WTC11 (cell line): Measurements from ENCODE around the gene ARHGAP19. TPM values are rescaled to one million over a fixed set of nuclear protein-coding genes. Genes with fewer than 3 reads are reported as not detected.

ENCODE experiments used
- ATAC-seq: fragments of 200-7000 bp; cut with Tn5 transposase; 2 replicates; pipeline ENCODE4 v1.10.0; 2021; ENCODE audit warnings: mild to moderate bottlenecking, moderate library complexity
- CTCF ChIA-PET: fragments of 300-600 bp; sonication (Branson Sonifier 250); formaldehyde crosslinking; loops from one replicate; lab custom pipeline; 2021; ENCODE audit warnings: antibody characterized with exemption; lab: Charles Lee
- POLR2A ChIA-PET: fragments of 350-600 bp; sonication (Branson Sonifier 250); formaldehyde crosslinking; loops from one replicate; lab custom pipeline; 2021; ENCODE audit warnings: antibody characterized with exemption; lab: Charles Lee
- DNase-seq: peaks from one replicate; pipeline ENCODE4 v3.0.0; 2021; ENCODE audit warnings: low spot score
- H3K27ac Mint-ChIP-seq: 2 replicates; pipeline ENCODE4 v1.8.0; 2021; ENCODE audit warnings: mixed read lengths
- H3K27me3 Mint-ChIP-seq: 2 replicates; pipeline ENCODE4 v1.8.0; 2021; ENCODE audit warnings: low read depth, mild to moderate bottlenecking, moderate library complexity, mixed read lengths
- H3K36me3 Mint-ChIP-seq: 2 replicates; pipeline ENCODE4 v1.8.0; 2021; ENCODE audit warnings: mixed read lengths
- H3K4me1 Mint-ChIP-seq: 2 replicates; pipeline ENCODE4 v1.8.0; 2022; ENCODE audit warnings: mixed read lengths
- H3K4me3 Mint-ChIP-seq: 2 replicates; pipeline ENCODE4 v1.8.0; 2021; ENCODE audit warnings: mild to moderate bottlenecking, moderate library complexity, mixed read lengths
- H3K9me3 Mint-ChIP-seq: 2 replicates; pipeline ENCODE4 v1.8.0; 2021; ENCODE audit warnings: mixed read lengths
- CBFB ChIP-seq: sonication (generic); formaldehyde crosslinking; IDR thresholded peaks from 2 replicates; pipeline ENCODE4 v1.8.1; 2022; ENCODE audit warnings: mild to moderate bottlenecking, low read depth, missing genetic modification reagents
- CREM ChIP-seq: sonication (generic); formaldehyde crosslinking; IDR thresholded peaks from 2 replicates; pipeline ENCODE4 v1.8.1; 2022; ENCODE audit warnings: mild to moderate bottlenecking, missing genetic modification reagents, moderate library complexity
- E2F5 ChIP-seq: sonication (generic); formaldehyde crosslinking; IDR thresholded peaks from 2 replicates; pipeline ENCODE4 v1.8.1; 2022; ENCODE audit warnings: mild to moderate bottlenecking, moderate library complexity, missing genetic modification reagents
- ESRRA ChIP-seq: sonication (generic); formaldehyde crosslinking; IDR thresholded peaks from 2 replicates; pipeline ENCODE4 v1.8.1; 2022; ENCODE audit warnings: mild to moderate bottlenecking, missing genetic modification reagents, borderline replicate concordance
- ETV6 ChIP-seq: sonication (generic); formaldehyde crosslinking; IDR thresholded peaks from 2 replicates; pipeline ENCODE4 v1.8.1; 2022; ENCODE audit warnings: mild to moderate bottlenecking, missing genetic modification reagents
- FOXK1 ChIP-seq: sonication (generic); formaldehyde crosslinking; IDR thresholded peaks from 2 replicates; pipeline ENCODE4 v1.8.0; 2022; ENCODE audit warnings: mild to moderate bottlenecking, moderate library complexity, missing genetic modification reagents
- GABPB1 ChIP-seq: sonication (generic); formaldehyde crosslinking; IDR thresholded peaks from 2 replicates; pipeline ENCODE4 v1.8.1; 2023; ENCODE audit warnings: mild to moderate bottlenecking, missing genetic modification reagents
- HMGXB4 ChIP-seq: sonication (generic); formaldehyde crosslinking; IDR thresholded peaks from 2 replicates; pipeline ENCODE4 v1.8.1; 2023; ENCODE audit warnings: mild to moderate bottlenecking, moderate library complexity, missing genetic modification reagents
- IRF1 ChIP-seq: sonication (generic); formaldehyde crosslinking; IDR thresholded peaks from 2 replicates; pipeline ENCODE4 v1.8.0; 2023; ENCODE audit warnings: missing genetic modification reagents
- RORB ChIP-seq: fragments of 250-450 bp; sonication (Bioruptor Pico); IDR thresholded peaks from 2 replicates; pipeline ENCODE4 v1.9.0; 2021; ENCODE audit warnings: mild to moderate bottlenecking
- SP1 ChIP-seq: sonication (generic); formaldehyde crosslinking; conservative IDR thresholded peaks from 2 replicates; pipeline ENCODE4 v1.8.1; 2022; ENCODE audit warnings: missing genetic modification reagents
- TEAD1 ChIP-seq: sonication (generic); formaldehyde crosslinking; IDR thresholded peaks from 2 replicates; pipeline ENCODE4 v1.8.0; 2022; ENCODE audit warnings: mild to moderate bottlenecking, missing genetic modification reagents
- TP53 ChIP-seq: sonication (generic); formaldehyde crosslinking; IDR thresholded peaks from 2 replicates; pipeline ENCODE4 v1.8.1; 2023; ENCODE audit warnings: mild to moderate bottlenecking, missing genetic modification reagents
- ZBTB43 ChIP-seq: sonication (generic); formaldehyde crosslinking; IDR thresholded peaks from 2 replicates; pipeline ENCODE4 v1.8.1; 2023; ENCODE audit warnings: mild to moderate bottlenecking, missing genetic modification reagents
- ZNF232 ChIP-seq: sonication (generic); formaldehyde crosslinking; IDR thresholded peaks from 2 replicates; pipeline ENCODE4 v1.8.0; 2022; ENCODE audit warnings: mild to moderate bottlenecking, missing genetic modification reagents
- ZNF263 ChIP-seq: sonication (generic); formaldehyde crosslinking; IDR thresholded peaks from 2 replicates; pipeline ENCODE4 v1.8.1; 2022; ENCODE audit warnings: low read depth, mild to moderate bottlenecking, moderate library complexity, missing genetic modification reagents
- total RNA-seq: library from RNA; stranded (reverse); gene quantifications from 3 replicates; pipeline ENCODE4 v1.2.3, GENCODE V29; 2021
- TF ChIP-seq, protein P1 (sequence below): sonication (generic); formaldehyde crosslinking; IDR thresholded peaks from 2 replicates; pipeline ENCODE4 v1.8.1; 2023; ENCODE audit warnings: mild to moderate bottlenecking, missing genetic modification reagents
- TF ChIP-seq, protein P2 (sequence below): fragments of 250-450 bp; sonication (Bioruptor Pico); conservative IDR thresholded peaks from 2 replicates; pipeline ENCODE4 v1.9.0; 2021; ENCODE audit warnings: mild to moderate bottlenecking
- TF ChIP-seq, protein P3 (sequence below): sonication (generic); formaldehyde crosslinking; IDR thresholded peaks from 2 replicates; pipeline ENCODE4 v1.8.0; 2022; ENCODE audit warnings: mild to moderate bottlenecking, missing genetic modification reagents

The ARHGAP19 gene
- total RNA-seq, 1 experiment from 2014 or later, result 42.2 TPM

DNA sequence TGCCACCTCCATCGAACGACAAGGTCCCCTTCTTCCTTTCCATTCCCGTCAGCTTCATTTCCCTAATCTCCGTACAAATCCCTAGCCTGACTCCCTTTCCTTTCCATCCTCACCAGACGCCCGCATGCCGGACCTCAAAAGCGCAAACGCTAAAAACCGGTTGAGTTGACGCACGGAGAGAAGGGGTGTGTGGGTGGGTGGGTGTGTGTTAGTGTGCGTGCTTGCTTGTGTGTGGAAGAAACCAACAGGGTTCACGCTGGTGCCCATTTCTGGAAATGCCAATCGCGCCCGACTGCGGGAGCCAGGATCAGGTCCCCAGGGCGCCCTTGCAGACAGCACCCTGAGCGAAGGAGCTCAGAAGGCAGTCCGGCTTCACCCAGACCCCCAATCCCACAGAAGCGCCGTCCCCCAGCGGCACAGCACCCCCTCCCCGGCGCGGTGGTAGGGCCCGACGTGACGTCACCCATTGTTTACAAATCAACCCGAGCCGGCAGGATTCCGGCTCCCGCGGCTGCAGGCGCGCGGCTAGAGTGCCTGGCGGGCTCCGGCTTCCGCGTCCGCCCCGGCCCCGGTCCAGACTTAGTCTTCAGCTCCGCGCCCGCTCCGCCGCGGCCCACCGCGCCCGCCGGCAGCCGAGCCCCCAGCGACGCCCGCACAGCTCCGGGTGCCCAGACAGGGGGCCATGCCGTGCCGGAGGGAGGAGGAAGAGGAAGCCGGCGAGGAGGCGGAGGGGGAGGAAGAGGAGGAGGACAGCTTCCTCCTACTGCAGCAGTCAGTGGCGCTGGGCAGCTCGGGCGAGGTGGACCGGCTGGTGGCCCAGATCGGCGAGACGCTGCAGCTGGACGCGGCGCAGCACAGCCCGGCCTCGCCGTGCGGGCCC is 26.6 kb upstream of the ARHGAP19 start, which contains the start of gene FRAT1:
FRAT1 (plus strand) TSS at position 500 of the 880 bp plus-strand sequence; CDS start at position 683, 183 bp downstream.
- H3K4me3 Mint-ChIP-seq, result peak within 1 kb of the TSS; percentile 83
- TF ChIP-seq ESRRA (CRISPR knock-in tag), result peak; percentile 51; the same call in 1 of the 2 replicates
- TF ChIP-seq CBFB, result 0 out of 2 replicates have a peak, but pooled peaks have one; percentile 58
- TF ChIP-seq TEAD1, result no peak
- TF ChIP-seq, protein P1, sequence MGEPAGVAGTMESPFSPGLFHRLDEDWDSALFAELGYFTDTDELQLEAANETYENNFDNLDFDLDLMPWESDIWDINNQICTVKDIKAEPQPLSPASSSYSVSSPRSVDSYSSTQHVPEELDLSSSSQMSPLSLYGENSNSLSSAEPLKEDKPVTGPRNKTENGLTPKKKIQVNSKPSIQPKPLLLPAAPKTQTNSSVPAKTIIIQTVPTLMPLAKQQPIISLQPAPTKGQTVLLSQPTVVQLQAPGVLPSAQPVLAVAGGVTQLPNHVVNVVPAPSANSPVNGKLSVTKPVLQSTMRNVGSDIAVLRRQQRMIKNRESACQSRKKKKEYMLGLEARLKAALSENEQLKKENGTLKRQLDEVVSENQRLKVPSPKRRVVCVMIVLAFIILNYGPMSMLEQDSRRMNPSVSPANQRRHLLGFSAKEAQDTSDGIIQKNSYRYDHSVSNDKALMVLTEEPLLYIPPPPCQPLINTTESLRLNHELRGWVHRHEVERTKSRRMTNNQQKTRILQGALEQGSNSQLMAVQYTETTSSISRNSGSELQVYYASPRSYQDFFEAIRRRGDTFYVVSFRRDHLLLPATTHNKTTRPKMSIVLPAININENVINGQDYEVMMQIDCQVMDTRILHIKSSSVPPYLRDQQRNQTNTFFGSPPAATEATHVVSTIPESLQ, result no peak
- peak; percentile 72; the same call in 1 of the 2 replicates for TF ChIP-seq ETV6 (CRISPR knock-in tag)
- no peak for TF ChIP-seq IRF1
- TF ChIP-seq, protein P2, sequence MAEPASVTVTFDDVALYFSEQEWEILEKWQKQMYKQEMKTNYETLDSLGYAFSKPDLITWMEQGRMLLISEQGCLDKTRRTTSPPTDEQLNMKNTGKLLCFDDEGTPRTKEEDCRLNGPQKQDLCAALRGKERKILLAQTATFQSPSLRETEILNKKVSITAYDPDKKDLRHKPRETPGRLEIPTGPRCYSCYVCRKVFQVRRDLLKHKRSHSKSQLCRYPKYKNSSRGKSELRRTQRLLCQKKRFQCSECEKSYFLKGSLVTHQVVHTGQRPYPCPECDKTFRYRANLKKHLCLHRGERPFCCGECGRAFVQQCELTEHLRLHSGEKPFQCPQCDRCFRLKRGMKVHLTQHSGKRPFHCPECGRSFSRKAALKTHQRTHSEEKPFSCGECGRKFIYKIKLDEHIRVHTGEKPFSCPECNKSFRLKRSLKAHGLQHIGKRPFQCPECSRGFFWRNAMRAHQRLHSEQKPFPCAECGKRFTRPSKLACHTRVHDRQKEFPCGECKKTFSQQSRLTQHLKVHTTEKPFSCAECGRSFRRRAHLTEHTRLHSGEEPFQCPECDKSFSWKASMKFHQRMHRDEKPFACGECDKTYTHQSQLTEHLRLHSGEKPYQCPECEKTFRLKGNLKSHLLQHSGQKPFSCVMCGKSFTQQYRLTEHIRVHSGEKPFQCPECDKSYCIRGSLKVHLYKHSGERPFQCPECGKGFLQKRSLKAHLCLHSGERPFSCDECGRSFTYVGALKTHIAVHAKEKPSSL, result no peak
- TF ChIP-seq FOXK1 (CRISPR knock-in tag), result peak; percentile 99
- TF ChIP-seq ZNF232 (CRISPR knock-in tag), result no peak
- 0 out of 2 replicates have a peak, but pooled peaks have one; percentile 61 for TF ChIP-seq SP1
- no peak; the same call in 1 of the 2 replicates for TF ChIP-seq TP53 (CRISPR knock-in tag)
- TF ChIP-seq CREM (CRISPR knock-in tag), result peak; percentile 89
- TF ChIP-seq E2F5, result peak; percentile 80
- TF ChIP-seq, protein P3, sequence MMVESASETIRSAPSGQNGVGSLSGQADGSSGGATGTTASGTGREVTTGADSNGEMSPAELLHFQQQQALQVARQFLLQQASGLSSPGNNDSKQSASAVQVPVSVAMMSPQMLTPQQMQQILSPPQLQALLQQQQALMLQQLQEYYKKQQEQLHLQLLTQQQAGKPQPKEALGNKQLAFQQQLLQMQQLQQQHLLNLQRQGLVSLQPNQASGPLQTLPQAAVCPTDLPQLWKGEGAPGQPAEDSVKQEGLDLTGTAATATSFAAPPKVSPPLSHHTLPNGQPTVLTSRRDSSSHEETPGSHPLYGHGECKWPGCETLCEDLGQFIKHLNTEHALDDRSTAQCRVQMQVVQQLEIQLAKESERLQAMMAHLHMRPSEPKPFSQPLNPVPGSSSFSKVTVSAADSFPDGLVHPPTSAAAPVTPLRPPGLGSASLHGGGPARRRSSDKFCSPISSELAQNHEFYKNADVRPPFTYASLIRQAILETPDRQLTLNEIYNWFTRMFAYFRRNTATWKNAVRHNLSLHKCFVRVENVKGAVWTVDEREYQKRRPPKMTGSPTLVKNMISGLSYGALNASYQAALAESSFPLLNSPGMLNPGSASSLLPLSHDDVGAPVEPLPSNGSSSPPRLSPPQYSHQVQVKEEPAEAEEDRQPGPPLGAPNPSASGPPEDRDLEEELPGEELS (CRISPR knock-in tag), result peak; percentile 7
- 0 out of 2 replicates have a peak, but pooled peaks have one; percentile 14 for TF ChIP-seq GABPB1
- TF ChIP-seq ZNF263 (CRISPR knock-in tag), result peak; percentile 87
- TF ChIP-seq RORB (CRISPR knock-in tag), result no peak
- TF ChIP-seq HMGXB4 (CRISPR knock-in tag), result peak; percentile 71; the same call in 1 of the 2 replicates
- peak; percentile 86; the same call in 1 of the 2 replicates for TF ChIP-seq ZBTB43 (CRISPR knock-in tag)
- TF ChIP-seq, all 79 proteins: peak for 12
- Mint-ChIP-seq H3K36me3 (no peaks in the 10 kb centered on the region), H3K9me3 (no peaks in the 10 kb centered on the region), H3K4me1 (peaks cover 29% of the 10 kb centered on the region), H3K27me3 (peaks cover 33% of the 10 kb centered on the region), H3K27ac (peak within 1 kb of the TSS; percentile 98)
- POLR2A ChIA-PET, result interaction anchor here (0.7 to 2.9 kb wide), 5 partner anchors 10 to 82 kb away, joined by 3 to 46 read pairs (median 4); partner anchors contain the start of genes ARHGAP19, FRAT2 and RRP12
- peak; percentile 50 for ATAC-seq
- CTCF ChIA-PET, result interaction anchor here (0.8 to 2.0 kb wide), 9 partner anchors 11 to 246 kb away, joined by 3 to 26 read pairs (median 4); no protein-coding TSS in a partner anchor
- DNase-seq, result peak; percentile 92
